Urothelium cell line (cell line): Measurements from ENCODE around the gene PTRH2.
A peak's percentile ranks its signal among the peaks of the same experiment; 100 is the strongest.
"Not testable (repeated sequence)": the region's sequence is repeated elsewhere in the genome, so short reads cannot be mapped to it uniquely, and the experiment has no call there.

Experiments
- DNase-seq: peaks from one replicate; pipeline ENCODE4 v3.0.0; 2011; ENCODE audit warnings: low spot score, mixed read lengths
- FAIRE-seq: peaks from 2 replicates; lab custom pipeline; 2011; peaks lifted over from hg19 to GRCh38; lab: Jason Lieb, UNC

Gene PTRH2

GRCh38 chr17:59707149-59707970, at the start of gene PTRH2, which contains the start of gene VMP1:
Gene PTRH2, minus strand, starts transcription at chr17:59707430. Its CDS starts 9,452 bp downstream, at chr17:59697978.
Gene VMP1, plus strand, starts transcription at chr17:59707654. Its CDS starts 23,793 bp downstream, at chr17:59731447.
- FAIRE-seq, result peak; percentile 83
- peak; percentile 100 for DNase-seq

GRCh38 chr17:59756236-59756818, 49.1 kb upstream of the PTRH2 start:
- DNase-seq (peak; percentile 67), FAIRE-seq (peak; percentile 79)

GRCh38 chr17:59755069-59755468, 47.8 kb upstream of the PTRH2 start:
- FAIRE-seq, DNase-seq: not testable (repeated sequence)

GRCh38 chr17:59754552-59754951, 47.3 kb upstream of the PTRH2 start:
- no peak for FAIRE-seq
- DNase-seq, result peak; percentile 86

GRCh38 chr17:59753522-59754467, 46.6 kb upstream of the PTRH2 start:
- peak; percentile 79 for DNase-seq
- FAIRE-seq, result no peak

- no peak for FAIRE-seq
- DNase-seq, result no peak
Observed at GRCh38 chr17:59752922-59753321, 45.7 kb upstream of the PTRH2 start.

GRCh38 chr17:59752446-59752845, 45.2 kb upstream of the PTRH2 start:
- DNase-seq (no peak), FAIRE-seq (no peak)

GRCh38 chr17:59751955-59752413, 44.8 kb upstream of the PTRH2 start:
- FAIRE-seq, result peak; percentile 44
- no peak for DNase-seq

- FAIRE-seq, result no peak
Observed at GRCh38 chr17:59748591-59748990, 41.4 kb upstream of the PTRH2 start.

GRCh38 chr17:59746849-59747445, 39.7 kb upstream of the PTRH2 start:
- FAIRE-seq, result no peak
- DNase-seq, result peak; percentile 39

More at GRCh38 chr17:59748591-59748990, 41.4 kb upstream of the PTRH2 start:
- DNase-seq, result no peak

- FAIRE-seq (no peak), DNase-seq (no peak)
Observed at GRCh38 chr17:59745040-59745439, 37.8 kb upstream of the PTRH2 start.

- DNase-seq (no peak), FAIRE-seq (no peak)
Observed at GRCh38 chr17:59743842-59744241, 36.6 kb upstream of the PTRH2 start.

- FAIRE-seq (no peak), DNase-seq (no peak)
Observed at GRCh38 chr17:59737324-59737723, 30.1 kb upstream of the PTRH2 start.

- DNase-seq (no peak), FAIRE-seq (no peak)
Observed at GRCh38 chr17:59734226-59734625, 27.0 kb upstream of the PTRH2 start.

GRCh38 chr17:59733697-59734096, 26.5 kb upstream of the PTRH2 start:
- DNase-seq, result no peak
- FAIRE-seq, result no peak

- DNase-seq, result no peak
- peak; percentile 17 for FAIRE-seq
Observed at GRCh38 chr17:59730268-59730834, 23.1 kb upstream of the PTRH2 start.

- DNase-seq (no peak), FAIRE-seq (no peak)
Observed at GRCh38 chr17:59727817-59728533, 20.7 kb upstream of the PTRH2 start.

- DNase-seq (no peak), FAIRE-seq (no peak)
Observed at GRCh38 chr17:59725691-59726090, 18.5 kb upstream of the PTRH2 start.

GRCh38 chr17:59723607-59724006, 16.4 kb upstream of the PTRH2 start:
- FAIRE-seq (no peak), DNase-seq (no peak)
